HepG2 (cell line): ENCODE results near the gene TNRC18.

ENCODE experiments used
- CTCF ChIP-seq: sonication (generic); formaldehyde crosslinking; IDR thresholded peaks from 2 replicates; pipeline ENCODE4 v1.5.0; 2020; ENCODE audit warnings: mild to moderate bottlenecking, missing genetic modification reagents, moderate library complexity
- GABPA ChIP-seq, 2 experiments: IDR thresholded peaks; 2 replicates each; pipeline ENCODE4 v1.6.1; 2011 to 2016; ENCODE audit warnings: low read depth in 2 of 2, low read length in 1 of 2, missing biosample characterization in 1 of 2, missing genetic modification characterization in 1 of 2
- NFIC ChIP-seq: IDR thresholded peaks from 2 replicates; pipeline ENCODE4 v1.6.1; 2012; ENCODE audit warnings: mild to moderate bottlenecking, low read length, inconsistent platforms
- PRPF4 ChIP-seq: fragments of 200-400 bp; formaldehyde crosslinking; IDR thresholded peaks from 2 replicates; pipeline ENCODE4 v1.6.1; 2016; ENCODE audit warnings: low read length, low read depth; ENCODE audit not compliant: poor library complexity, severe bottlenecking

GRCh38 chr7:5286933-5287332, 136.7 kb downstream of the TNRC18 start:
- no peak for TF ChIP-seq CTCF (CRISPR knock-in tag)
- TF ChIP-seq GABPA (IDR thresholded peaks at IDR 0.05; ENCODE audit: low read depth, low read length), result no peak
- no peak for TF ChIP-seq GABPA (CRISPR knock-in tag; IDR thresholded peaks at IDR 0.05; ENCODE audit: low read depth)
- TF ChIP-seq NFIC, result no peak
- TF ChIP-seq PRPF4, result no peak
